Measurements from ENCODE around the gene C1QTNF8.

GRCh38 chr16:1112506-1113184 lies 16.6 kb upstream of the C1QTNF8 start:
- TF ChIP-seq NFIC (IDR thresholded peaks at IDR 0.05; ENCODE audit: low read length) (no peak), CREB1 (IDR thresholded peaks at IDR 0.05) (no peak), CREB1 (CRISPR knock-in tag; IDR thresholded peaks at IDR 0.05) (no peak), TCF7 (IDR thresholded peaks at IDR 0.05; ENCODE audit: low read depth) (no peak), JUND (CRISPR knock-in tag; IDR thresholded peaks at IDR 0.05) (no peak), BHLHE40 (IDR thresholded peaks at IDR 0.05; ENCODE audit: low read length) (no peak), ZBTB33 (CRISPR knock-in tag; IDR thresholded peaks at IDR 0.05) (no peak), ZNF724P (CRISPR knock-in tag; IDR thresholded peaks at IDR 0.05; ENCODE audit: borderline replicate concordance) (no peak), ARID2 (CRISPR knock-in tag; IDR thresholded peaks at IDR 0.05; ENCODE audit: borderline replicate concordance) (no peak), POLR2A (IDR thresholded peaks at IDR 0.05; ENCODE audit: insufficient read depth in 1 of 2, low read depth in 2 of 2, low read length in 2 of 2) (no peak), U2AF2 (IDR thresholded peaks at IDR 0.05; ENCODE audit: low read depth, low read length) (no peak), REPIN1 (CRISPR knock-in tag; IDR thresholded peaks at IDR 0.05; ENCODE audit: borderline replicate concordance, low read depth) (no peak), CHD2 (IDR thresholded peaks at IDR 0.05; ENCODE audit: low read depth, low read length) (no peak), TAF1 (CRISPR knock-in tag; IDR thresholded peaks at IDR 0.05) (no peak)
- TF ChIP-seq, protein P1, sequence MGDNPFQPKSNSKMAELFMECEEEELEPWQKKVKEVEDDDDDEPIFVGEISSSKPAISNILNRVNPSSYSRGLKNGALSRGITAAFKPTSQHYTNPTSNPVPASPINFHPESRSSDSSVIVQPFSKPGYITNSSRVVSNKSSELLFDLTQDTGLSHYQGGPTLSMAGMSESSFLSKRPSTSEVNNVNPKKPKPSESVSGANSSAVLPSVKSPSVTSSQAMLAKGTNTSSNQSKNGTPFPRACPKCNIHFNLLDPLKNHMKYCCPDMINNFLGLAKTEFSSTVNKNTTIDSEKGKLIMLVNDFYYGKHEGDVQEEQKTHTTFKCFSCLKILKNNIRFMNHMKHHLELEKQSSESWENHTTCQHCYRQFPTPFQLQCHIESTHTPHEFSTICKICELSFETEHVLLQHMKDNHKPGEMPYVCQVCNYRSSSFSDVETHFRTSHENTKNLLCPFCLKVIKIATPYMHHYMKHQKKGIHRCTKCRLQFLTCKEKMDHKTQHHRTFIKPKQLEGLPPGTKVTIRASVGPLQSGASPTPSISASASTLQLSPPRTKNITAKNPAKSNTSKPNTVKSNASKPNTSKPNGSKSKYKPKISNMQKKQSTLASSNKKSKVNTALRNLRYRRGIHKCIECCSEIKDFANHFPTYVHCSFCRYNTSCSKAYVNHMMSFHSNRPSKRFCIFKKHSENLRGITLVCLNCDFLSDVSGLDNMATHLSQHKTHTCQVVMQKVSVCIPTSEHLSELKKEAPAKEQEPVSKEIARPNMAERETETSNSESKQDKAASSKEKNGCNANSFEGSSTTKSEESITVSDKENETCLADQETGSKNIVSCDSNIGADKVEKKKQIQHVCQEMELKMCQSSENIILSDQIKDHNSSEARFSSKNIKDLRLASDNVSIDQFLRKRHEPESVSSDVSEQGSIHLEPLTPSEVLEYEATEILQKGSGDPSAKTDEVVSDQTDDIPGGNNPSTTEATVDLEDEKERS (CRISPR knock-in tag; IDR thresholded peaks at IDR 0.05): no peak
